Endometrium (tissue), 2 donors: ENCODE measurements around the gene ENTPD1.
"Not testable (repeated sequence)": the region's sequence is repeated elsewhere in the genome, so short reads cannot be mapped to it uniquely, and the experiment has no call there.

Experiments
- FAIRE-seq: peaks from 2 replicates; lab custom pipeline; 2012; peaks lifted over from hg19 to GRCh38; lab: Jason Lieb, UNC
- donor health status: control.
- donor health status: control.

ENTPD1 gene

DNA sequence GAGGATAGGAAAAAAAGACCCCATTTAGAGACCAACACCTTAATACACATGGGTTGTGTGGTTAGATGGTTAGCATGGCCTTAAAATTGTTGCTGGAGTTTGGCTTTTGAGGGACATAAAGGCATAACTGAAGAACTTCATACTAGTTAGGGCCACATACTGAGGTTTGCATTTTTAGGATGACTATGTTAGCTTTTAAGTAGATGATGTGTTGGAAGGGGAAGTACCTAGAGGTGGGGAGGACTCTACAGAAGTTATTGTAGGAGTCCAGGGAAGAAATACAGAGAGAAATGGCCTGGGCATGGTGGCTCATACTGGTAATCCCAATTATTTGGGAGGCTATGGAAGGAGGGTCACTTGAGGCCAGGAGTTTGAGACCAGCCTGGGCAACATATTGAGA is 40.5 kb downstream of the ENTPD1 start:
- FAIRE-seq, result no peak

DNA sequence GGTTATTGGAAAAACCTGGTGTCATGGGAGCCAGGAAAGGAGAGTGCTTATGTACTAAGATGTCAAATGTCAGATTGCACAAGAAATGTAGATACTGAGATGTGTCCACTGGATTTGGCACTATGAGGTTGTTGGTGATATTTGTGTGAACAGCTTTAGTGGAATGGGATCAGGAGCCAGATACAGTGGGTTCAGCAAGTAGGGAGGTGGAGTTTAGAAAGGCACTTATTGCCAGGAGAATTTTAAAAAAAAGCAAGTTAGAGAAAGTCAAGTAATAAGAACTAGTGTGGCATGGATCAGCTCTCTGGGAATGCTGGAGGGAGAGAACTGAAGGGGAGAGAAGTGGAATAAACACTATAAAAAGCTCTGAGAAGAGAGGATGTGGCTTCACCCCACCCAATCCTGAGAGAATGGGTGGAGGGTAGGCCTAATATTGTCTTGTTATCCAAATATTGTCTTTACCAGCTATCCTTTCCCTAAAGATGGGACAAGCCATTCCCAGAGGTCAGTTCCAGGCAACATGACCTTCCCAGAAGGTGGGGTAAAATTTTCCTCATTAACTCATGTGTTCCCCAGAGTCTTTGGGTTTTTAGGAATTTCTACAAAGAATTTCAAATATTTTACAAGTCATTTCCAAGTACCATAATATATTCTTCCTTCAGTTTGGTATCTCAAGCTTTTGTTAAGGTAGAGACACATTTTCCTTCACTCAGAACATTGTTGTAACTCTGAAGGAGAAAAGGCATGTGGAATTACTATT is 42.3 kb downstream of the ENTPD1 start:
- FAIRE-seq, result no peak

DNA sequence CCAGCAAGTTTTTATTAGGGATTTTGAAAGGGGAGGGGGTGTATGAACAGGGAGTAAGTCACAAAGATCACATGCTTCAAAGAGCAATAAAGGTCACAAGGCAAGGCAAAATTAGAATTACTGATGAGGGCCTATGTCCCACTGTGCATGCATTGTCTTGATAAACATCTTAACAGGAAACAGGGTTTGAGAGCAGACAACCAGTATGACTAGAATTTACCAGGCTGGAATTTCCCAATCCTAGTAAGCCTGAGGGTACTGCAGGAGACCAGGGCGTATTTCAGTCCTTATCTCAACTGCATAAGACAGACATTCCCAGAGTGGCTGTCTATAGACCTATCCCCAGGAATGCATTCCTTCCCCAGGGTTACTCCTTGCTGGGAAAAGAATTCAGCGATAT is 44.3 kb downstream of the ENTPD1 start:
- not testable (repeated sequence) for FAIRE-seq

DNA sequence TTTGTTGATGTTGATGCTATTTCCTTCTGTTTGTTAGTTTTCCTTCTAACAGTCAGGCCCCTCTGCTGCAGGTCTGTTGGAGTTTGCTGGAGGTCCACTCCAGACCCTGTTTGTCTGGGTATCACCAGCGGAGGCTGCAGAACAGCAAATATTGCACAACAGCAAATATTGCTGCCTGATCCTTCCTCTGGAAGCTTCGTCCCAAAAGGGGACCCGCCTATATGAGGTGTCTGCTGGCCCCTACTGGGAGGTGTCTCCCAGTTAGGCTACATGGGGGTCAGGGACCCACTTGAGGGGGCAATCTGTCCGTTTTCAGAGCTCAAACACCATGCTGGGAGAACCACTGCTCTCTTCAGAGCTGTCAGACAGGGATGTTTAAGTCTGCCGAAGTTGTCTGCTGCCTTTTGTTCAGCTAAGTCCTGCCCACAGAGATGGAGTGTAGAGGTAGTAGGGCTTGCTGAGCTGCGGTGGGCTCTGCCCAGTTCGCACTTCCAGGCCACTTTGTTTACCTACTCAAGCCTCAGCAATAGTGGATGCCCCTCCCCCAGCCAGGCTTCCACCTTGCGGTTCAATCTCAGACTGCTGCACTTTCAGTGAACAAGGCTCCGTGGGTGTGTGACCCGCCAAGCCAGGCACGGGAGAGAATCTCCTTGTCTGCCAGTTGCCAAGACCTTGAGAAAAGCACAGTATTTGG is 50.9 kb downstream of the ENTPD1 start:
- FAIRE-seq, result not testable (repeated sequence)

DNA sequence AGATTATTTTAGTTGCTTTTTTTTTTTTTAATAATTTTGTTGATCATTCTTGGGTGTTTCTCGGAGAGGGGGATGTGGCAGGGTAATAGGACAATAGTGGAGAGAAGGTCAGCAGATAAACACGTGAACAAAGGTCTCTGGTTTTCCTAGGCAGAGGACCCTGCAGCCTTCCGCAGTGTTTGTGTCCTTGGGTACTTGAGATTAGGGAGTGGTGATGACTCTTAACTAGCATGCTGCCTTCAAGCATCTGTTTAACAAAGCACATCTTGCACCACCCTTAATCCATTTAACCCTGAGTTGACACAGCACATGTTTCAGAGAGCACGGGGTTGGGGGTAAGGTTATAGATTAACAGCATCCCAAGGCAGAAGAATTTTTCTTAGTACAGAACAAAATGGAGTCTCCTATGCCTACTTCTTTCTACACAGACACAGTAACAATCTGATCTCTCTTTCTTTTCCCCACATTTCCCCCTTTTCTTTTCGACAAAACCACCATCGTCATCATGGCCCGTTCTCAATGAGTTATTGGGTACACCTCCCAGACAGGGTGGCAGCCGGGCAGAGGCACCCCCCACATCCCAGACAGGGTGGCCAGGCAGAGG is 52.8 kb downstream of the ENTPD1 start:
- FAIRE-seq, result not testable (repeated sequence)

DNA sequence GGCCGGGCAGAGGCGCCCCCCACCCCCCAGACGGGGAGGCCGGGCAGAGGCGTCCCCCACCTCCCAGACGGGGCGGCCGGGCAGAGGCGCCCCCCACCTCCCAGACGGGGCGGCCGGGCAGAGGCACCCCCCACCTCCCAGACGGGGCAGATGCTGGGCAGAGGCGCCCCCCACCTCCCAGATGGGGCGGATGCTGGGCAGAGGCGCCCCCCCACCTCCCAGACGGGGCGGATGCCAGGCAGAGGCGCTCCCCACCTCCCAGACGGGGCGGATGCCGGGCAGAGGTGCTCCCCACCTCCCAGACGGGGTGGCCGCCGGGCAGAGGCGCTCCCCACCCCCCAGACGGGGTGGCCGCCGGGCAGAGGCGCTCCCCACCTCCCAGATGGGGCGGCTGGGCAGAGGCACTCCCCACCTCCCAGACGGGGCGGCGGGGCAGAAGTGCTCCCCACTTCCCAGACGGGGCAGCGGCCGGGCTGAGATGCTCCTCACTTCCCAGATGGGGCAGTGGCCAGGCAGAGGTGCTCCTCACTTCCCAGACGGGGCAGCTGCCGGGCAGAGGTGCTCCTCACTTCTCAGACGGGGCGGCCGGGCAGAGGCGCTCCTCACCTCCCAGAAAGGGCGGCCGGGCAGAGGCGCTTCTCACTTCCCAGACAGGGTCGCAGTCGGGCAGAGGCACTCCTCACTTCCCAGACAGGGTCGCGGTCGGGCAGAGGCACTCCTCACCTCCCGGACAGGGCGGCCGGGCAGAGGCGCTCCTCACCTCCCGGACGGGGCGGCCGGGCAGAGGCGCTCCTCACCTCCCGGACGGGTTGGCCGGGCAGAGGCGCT is 53.6 kb downstream of the ENTPD1 start:
- FAIRE-seq, result no peak

DNA sequence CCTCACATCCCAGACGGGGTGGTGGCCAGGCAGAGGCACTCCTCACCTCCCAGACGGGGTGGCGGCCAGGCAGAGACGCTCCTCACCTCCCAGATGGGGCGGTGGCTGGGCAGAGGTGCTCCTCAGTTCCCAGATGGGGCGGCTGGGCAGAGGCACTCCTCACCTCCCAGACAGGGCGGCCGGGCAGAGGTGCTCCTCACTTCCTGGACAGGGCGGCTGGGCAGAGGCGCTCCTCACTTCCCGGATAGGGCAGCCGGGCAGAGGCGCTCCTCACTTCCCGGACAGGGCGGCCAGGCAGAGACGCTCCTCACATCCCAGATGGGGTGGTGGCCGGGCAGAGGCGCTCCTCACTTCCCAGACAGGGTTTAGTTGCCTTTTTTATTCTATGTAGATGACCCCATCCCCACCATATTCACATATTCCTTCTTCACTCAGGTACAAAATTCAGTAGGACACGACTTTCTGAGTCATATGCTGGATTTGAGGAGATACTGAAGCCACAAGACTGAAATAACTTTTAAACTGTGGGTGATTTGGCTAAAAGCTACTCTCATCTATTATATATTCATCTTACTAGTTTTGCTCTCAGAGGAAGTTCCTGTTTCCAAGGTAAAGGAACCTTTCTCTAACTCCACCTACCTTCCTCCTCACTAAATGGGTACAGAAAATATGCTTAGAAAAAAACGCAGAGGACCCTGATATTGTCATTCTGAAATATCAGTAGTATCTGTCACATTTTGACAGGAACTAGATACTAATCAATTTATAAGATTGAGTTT is 54.4 kb downstream of the ENTPD1 start:
- FAIRE-seq, result no peak

DNA sequence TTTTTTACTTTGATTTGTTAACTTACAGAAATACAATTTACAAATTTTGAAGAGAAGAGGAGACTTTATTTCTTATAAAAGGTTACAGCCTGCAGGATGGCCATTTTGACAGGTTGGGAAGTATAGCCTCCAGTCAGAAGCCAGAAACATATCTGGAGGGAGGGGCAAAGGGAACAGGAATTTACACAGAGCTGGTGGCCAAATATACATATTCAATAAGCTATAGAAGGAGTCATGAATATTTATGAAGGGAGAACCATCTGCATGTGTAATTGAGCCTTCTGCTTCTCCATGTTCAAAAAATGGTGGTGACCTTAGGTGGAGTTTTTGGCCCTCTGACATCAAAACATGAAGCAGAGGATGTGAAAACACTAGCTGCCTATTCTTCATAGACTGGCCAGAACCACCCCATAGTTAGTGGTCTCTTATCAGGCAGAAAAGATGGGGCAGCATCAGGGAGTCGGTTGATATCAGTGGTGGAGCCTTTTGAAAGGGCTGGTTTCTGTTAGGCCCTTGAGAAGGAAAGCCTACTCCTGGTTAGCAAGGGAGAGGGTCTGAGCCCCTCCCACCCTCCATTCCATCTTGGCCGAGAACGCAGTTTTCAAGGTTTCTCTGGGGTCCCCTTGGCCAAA is 57.2 kb downstream of the ENTPD1 start:
- FAIRE-seq, result no peak

DNA sequence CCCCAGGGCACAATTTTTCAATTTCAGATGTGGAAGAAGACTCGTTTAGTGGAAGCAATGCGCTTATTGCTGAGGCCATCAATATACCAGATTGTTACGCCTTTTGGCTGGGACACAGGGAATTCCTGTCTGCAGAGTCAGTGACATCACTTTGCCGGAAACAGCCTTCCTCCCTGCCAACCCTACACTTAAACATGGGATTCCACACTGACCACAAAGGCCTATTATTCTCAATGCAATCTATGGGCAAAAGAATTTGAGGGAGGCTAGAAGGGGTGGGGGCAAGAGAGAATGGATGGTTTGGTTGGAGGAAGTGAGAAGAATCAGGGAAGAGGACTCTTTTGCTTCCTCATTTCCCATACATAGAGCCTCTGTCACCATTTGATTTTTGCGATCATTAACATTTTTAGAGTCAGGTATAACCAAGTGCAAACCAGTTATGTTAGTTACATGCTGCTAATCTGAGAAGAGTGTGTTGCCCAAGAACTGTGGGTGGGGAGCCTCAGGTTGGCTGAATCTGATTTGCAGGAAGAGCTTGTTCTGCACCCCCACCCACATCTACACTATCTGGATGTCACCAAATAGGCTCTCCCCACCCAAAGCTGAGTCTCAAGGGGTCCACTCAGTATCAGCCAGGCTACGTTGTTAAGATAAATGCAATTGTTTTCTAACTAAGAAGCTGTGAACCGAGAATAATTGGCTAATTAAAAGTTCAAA is 58.2 kb downstream of the ENTPD1 start:
- no peak for FAIRE-seq

DNA sequence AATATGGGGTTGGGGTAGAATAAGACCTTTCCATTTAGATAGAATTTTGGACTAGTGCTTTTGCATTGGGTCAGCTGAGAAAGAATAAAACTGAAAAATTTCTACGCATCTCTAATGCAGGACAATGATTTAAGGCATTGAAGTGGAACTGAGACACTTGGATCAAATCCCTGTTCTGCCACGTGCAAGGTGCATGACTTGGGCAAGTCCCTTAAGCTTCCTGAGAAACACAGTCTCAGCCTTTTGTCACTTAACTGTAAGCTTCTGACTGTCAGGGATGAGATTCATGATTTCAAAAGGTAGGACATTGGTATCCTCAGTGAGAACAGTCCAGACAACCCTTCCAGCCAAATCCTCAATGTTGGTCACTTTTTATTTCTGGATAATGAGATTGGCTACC is 59.2 kb downstream of the ENTPD1 start:
- FAIRE-seq, result no peak

DNA sequence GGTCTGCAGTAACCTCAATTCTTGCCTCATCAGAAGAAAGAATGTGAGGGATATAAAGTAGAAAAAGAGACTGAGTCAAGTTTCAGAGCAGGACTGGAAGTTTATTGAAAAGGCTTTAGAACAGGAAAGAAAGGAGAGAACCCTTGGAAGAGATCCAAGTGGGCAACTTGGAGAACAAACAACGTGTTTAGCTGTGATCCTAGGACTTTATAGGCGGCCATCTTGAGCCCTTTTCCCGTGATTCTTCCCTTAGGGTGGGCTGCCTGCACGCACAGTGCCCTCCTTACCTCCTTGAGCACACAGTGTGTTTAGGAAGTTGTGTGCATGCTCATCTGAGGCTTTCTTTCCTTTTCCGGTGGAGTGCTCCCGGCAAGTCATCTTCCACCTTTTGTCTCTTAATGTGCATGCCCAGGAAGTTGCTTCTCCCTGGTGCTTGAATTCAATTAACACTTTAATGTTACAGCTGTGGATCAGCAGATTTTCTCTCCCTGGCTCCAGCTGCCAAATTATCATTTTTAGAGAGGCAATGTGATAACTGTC is 59.8 kb downstream of the ENTPD1 start:
- FAIRE-seq, result no peak

DNA sequence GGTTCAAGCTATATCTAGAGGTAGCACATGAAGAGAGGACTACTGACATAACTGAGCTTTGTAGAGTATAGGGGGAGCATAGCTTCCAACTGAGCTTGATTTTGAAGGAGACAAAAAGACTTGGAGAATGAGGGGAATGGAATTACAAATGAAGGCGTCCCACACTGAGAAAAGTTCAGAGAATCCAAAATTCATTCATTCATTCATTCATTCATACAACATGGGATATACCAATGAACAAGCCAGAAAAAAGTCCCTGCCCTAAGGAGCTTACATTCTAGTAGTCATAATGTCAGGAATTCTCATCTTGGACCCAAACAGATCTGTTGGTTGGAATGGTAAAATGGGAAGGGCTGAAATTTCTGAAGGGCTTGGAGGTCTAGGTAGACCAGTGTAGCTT is 62.0 kb downstream of the ENTPD1 start:
- no peak for FAIRE-seq

DNA sequence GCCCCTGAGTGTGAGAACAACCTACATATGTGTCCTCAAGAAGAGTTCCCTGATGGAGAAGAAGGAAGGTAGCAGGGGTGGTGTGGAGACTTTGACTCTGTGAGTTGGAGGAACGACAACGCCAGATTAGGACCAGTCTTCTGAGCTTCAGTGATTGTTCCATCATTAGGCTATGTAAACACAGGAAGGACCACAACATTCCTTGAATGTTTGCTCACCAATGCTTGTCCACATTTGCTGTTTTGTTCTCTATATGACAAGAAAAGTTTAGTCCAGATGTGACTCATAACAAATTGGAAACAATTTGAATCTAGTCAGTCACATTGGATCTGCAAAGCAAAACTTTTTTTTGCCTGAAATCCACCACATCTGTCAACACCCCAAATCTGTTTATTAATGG is 62.7 kb downstream of the ENTPD1 start:
- peak; percentile 15 for FAIRE-seq

DNA sequence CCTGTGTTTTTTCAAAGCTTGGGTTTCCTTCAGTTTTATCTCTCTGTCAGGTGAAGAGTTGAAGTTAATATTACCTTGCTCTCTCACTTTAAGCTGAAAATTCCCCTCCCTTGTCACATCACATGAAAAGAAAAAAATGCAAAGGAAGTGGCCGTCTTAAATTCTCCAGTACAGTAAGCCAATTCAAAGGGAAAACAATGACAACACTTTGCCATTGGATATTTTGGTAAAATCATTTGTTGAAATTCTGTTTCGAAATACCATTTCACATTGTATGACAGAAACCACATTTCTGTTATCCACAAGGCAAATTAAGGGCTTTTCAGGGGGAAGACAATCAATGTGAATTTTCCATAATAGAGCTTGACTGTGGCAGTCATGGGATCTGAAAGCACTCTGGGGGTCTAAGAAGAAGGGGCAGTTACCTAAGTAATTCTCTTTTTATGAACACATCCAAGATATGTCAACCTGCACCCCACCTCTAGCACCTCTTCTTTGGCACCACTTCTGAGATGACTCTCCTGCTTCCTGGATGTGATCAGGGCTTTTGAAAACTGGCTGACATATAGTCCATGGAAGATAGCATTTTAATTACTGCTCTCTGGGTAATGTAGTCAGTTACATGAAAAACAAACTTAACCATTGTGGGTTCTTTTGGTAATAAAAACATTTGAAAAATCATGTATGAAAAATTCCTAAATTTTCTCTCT is 63.8 kb downstream of the ENTPD1 start:
- no peak for FAIRE-seq

DNA sequence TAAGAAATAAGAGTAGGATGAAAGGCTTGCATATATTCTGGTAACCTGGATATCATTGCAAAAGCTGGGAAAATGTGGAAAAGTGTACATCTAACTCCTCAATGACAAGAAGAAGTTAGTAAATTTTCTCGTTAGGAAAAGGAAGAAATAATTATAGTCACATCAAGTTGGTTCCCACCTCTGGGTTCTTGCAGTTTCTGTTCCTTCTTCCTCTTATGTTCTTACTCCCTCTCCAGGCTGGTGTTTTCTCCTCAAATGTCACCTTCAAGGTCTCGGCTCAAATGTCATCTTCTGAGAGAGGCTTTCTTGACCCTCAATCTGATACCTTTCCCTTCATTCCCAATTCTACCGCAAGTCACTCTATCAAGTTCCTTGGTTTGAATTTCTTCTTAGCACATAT is 64.4 kb downstream of the ENTPD1 start:
- peak; percentile 23 for FAIRE-seq

DNA sequence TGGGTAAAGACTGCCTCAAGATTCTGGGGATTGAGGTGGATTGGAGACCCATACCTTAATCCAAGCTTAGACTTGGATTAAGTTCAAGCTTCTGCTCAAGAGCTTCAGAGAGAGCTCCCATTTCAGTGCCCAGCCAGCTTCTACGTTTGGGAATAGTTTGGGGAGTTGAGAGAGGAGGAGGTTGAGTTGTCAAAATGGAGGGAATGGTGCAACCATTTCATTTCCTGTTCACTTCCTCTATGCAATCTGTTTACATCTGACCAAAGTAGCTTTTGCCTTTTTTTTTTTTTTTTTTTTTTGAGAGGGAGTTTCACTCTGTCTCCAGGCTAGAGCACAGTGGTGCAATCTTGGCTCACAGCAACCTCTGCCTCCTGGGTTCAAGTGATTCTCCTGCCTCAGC is 65.8 kb downstream of the ENTPD1 start:
- FAIRE-seq, result no peak

DNA sequence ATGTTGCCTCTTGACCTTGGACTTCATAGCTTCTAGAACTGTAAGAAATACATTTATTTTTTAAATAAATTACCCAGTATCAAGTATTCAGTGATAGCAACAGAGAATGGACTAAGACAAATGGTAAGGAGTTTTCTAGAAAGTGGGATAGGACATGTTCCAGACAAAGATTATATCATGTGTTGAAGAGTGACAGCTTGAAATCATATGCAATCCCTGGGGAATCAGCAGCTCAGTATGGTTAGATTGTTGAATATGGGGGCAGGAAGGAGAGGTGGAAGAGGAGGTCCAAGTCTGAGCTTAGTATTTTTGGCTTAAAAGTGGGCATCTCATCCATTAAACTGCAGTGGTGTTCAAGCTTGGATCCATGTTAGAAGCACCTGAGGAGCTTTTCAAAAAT is 74.1 kb downstream of the ENTPD1 start:
- FAIRE-seq, result no peak

DNA sequence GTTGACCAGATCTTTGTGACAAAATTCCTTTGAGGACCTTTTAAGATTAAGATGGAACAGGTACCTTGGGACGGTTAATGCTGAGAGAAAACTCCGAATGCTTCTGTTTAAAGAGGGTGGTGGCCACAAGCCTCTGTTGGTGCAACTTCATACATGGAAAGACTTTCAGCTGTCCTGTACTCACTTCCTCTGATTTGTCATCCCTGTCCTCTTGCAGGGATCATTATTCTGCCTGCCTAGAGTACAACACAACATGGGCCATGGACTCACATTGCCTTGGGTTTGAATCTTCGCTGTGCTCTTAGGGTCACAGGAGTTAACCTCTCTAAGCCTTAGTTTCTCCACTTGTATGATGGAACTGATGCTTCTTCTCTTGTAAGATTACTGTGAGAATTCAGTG is 75.1 kb downstream of the ENTPD1 start:
- no peak for FAIRE-seq

DNA sequence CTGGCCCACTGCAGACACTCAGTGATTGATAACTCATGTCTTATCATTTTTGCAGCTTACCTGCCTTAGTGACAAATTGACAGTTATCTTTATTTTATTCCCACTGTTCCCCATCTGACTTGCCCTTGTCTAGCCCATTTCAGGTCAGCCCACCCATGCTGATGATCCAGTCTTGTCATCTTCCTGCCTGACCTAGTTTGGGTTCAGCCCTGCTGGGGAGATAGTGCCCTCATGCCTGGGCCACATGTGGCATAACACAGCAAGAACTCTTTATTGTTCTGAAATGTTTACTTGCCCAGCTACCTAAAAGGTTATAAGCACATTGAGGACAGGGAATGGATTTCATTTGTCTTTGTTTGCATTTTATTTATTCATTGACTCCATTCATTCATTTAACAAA is 75.6 kb downstream of the ENTPD1 start:
- FAIRE-seq, result no peak
